Immature natural killer cell (primary cell): ENCODE results near the gene SMG6. TPM values are rescaled to one million over a fixed set of nuclear protein-coding genes. Genes with fewer than 3 reads are reported as not detected.

Source experiments
- DNase-seq, 3 donors: peaks; one replicate each; pipeline ENCODE4 v3.0.0; 2022; ENCODE audit warnings: mixed read lengths in 1 of 3
- H3K27ac Mint-ChIP-seq, 6 donors: one replicate each; pipeline ENCODE4 v1.8.0; 2020; ENCODE audit warnings: mixed read lengths in 6 of 6, mild to moderate bottlenecking in 5 of 6, inconsistent platforms in 4 of 6, moderate library complexity in 3 of 6
- H3K27me3 Mint-ChIP-seq, 3 donors: one replicate each; pipeline ENCODE4 v1.8.0; 2020 to 2021; ENCODE audit warnings: low read depth in 3 of 3, mild to moderate bottlenecking in 3 of 3, mixed read lengths in 3 of 3, moderate library complexity in 3 of 3, inconsistent platforms in 1 of 3
- H3K36me3 Mint-ChIP-seq, 3 donors: one replicate each; pipeline ENCODE4 v1.8.0; 2020; ENCODE audit warnings: mixed read lengths in 3 of 3, inconsistent platforms in 2 of 3, mild to moderate bottlenecking in 2 of 3
- H3K4me1 Mint-ChIP-seq, 2 donors: one replicate each; pipeline ENCODE4 v1.8.0; 2020; ENCODE audit warnings: inconsistent platforms in 2 of 2, mild to moderate bottlenecking in 2 of 2, mixed read lengths in 2 of 2, moderate library complexity in 1 of 2
- H3K4me3 Mint-ChIP-seq, 5 donors: one replicate each; pipeline ENCODE4 v1.8.0; 2020; ENCODE audit warnings: mild to moderate bottlenecking in 5 of 5, mixed read lengths in 5 of 5, inconsistent platforms in 3 of 5, moderate library complexity in 3 of 5
- H3K9me3 Mint-ChIP-seq, 6 donors: one replicate each; pipeline ENCODE4 v1.8.0; 2020; ENCODE audit warnings: mild to moderate bottlenecking in 6 of 6, mixed read lengths in 6 of 6, inconsistent platforms in 4 of 6, moderate library complexity in 3 of 6
- polyA plus RNA-seq, 3 donors: library from polyadenylated mRNA; unstranded; fragments of 300-500 nt; fragmentation: Illumina TruSeq; gene quantifications; one replicate each; pipeline ENCODE4 v1.2.3, GENCODE V29; 2021

The SMG6 gene
- polyA plus RNA-seq, 3 donors from 2014 or later = 1.6 to 9.8 (median 4.7) TPM

GRCh38 chr17:2037155-2037554 lies 266.4 kb downstream of the SMG6 start:
- no peak overlapping the region for H3K4me3 Mint-ChIP-seq
- H3K36me3 Mint-ChIP-seq = peaks cover 0 to 17% (median 3%) of the 10 kb centered on the region in 3 donors
- H3K27me3 Mint-ChIP-seq = peaks cover 2 to 5% (median 3%) of the 10 kb centered on the region in 3 donors
- H3K27ac Mint-ChIP-seq = no peak overlapping the region
- no peak for DNase-seq
- no peaks in the 10 kb centered on the region for H3K9me3 Mint-ChIP-seq
- H3K4me1 Mint-ChIP-seq = peaks cover 9 to 12% of the 10 kb centered on the region in 2 donors

GRCh38 chr17:2035541-2036488 lies 267.8 kb downstream of the SMG6 start:
- Mint-ChIP-seq H3K27me3 (peaks cover 0 to 2% (median 0%) of the 10 kb centered on the region in 3 donors), H3K4me1 (peaks cover 4 to 12% of the 10 kb centered on the region in 2 donors), H3K9me3 (peaks cover 0 to 1% (median 0%) of the 10 kb centered on the region in 6 donors), H3K4me3 (no peak overlapping the region), H3K36me3 (peaks cover 0 to 17% (median 3%) of the 10 kb centered on the region in 3 donors), H3K27ac (no peak overlapping the region)
- DNase-seq = no peak

GRCh38 chr17:2034806-2035540 lies 268.6 kb downstream of the SMG6 start:
- no peak overlapping the region for H3K4me3 Mint-ChIP-seq
- peaks cover 0 to 1% (median 0%) of the 10 kb centered on the region in 6 donors for H3K9me3 Mint-ChIP-seq
- H3K36me3 Mint-ChIP-seq = peaks cover 0 to 15% (median 3%) of the 10 kb centered on the region in 3 donors
- DNase-seq = no peak
- peaks cover 12 to 17% of the 10 kb centered on the region in 2 donors for H3K4me1 Mint-ChIP-seq
- H3K27me3 Mint-ChIP-seq = no peaks in the 10 kb centered on the region
- H3K27ac Mint-ChIP-seq = no peak overlapping the region

GRCh38 chr17:2034157-2034556 lies 269.4 kb downstream of the SMG6 start:
- Mint-ChIP-seq H3K4me1 (peaks cover 12 to 19% of the 10 kb centered on the region in 2 donors), H3K36me3 (peaks cover 0 to 14% (median 3%) of the 10 kb centered on the region in 3 donors), H3K27ac (no peak overlapping the region), H3K27me3 (no peaks in the 10 kb centered on the region), H3K4me3 (no peak overlapping the region), H3K9me3 (peaks cover 0 to 1% (median 0%) of the 10 kb centered on the region in 6 donors)
- DNase-seq = no peak

- H3K36me3 Mint-ChIP-seq = peaks cover 0 to 8% (median 3%) of the 10 kb centered on the region in 3 donors
- H3K27ac Mint-ChIP-seq = no peak overlapping the region
- H3K4me1 Mint-ChIP-seq = peaks cover 12 to 19% of the 10 kb centered on the region in 2 donors
- peak overlapping the region in 3 of 5 donors; percentile 6 to 38 (median 33) for H3K4me3 Mint-ChIP-seq
- H3K27me3 Mint-ChIP-seq = peaks cover under 1 to 3% (median 1%) of the 10 kb centered on the region in 3 donors
- DNase-seq = no peak
- peaks cover 0 to 1% (median 0%) of the 10 kb centered on the region in 6 donors for H3K9me3 Mint-ChIP-seq
Measured at GRCh38 chr17:2033153-2033552, 270.4 kb downstream of the SMG6 start.

GRCh38 chr17:2030779-2031163 lies 272.8 kb downstream of the SMG6 start:
- Mint-ChIP-seq H3K27ac (peak overlapping the region; percentile 65 to 91 (median 79)), H3K36me3 (no peaks in the 10 kb centered on the region), H3K9me3 (peaks cover 0 to 1% (median 0%) of the 10 kb centered on the region in 6 donors), H3K4me3 (peak overlapping the region; percentile 84 to 96 (median 94)), H3K4me1 (peaks cover 17 to 25% of the 10 kb centered on the region in 2 donors), H3K27me3 (peaks cover 6 to 13% (median 8%) of the 10 kb centered on the region in 3 donors)
- no peak for DNase-seq

GRCh38 chr17:2029911-2030778 lies 273.4 kb downstream of the SMG6 start, which contains the start of gene DPH1:
Gene DPH1, plus strand, starts transcription at chr17:2030153. Its CDS starts 17 bp downstream, at chr17:2030170.
- Mint-ChIP-seq H3K4me1 (peaks cover 17 to 28% of the 10 kb centered on the region in 2 donors), H3K27ac (peak within 1 kb of the TSS; percentile 65 to 91 (median 79)), H3K4me3 (peak within 1 kb of the TSS; percentile 84 to 96 (median 94)), H3K9me3 (peaks cover 0 to 1% (median 0%) of the 10 kb centered on the region in 6 donors), H3K27me3 (peaks cover 8 to 13% (median 9%) of the 10 kb centered on the region in 3 donors), H3K36me3 (no peaks in the 10 kb centered on the region)
- DNase-seq = peak; percentile 81 to 84 (median 81)

GRCh38 chr17:2028737-2029136 lies 274.8 kb downstream of the SMG6 start:
- Mint-ChIP-seq H3K36me3 (no peaks in the 10 kb centered on the region), H3K27me3 (peaks cover 8 to 15% (median 9%) of the 10 kb centered on the region in 3 donors), H3K9me3 (peaks cover 0 to 1% (median 0%) of the 10 kb centered on the region in 6 donors), H3K27ac (no peak overlapping the region), H3K4me1 (peaks cover 17 to 30% of the 10 kb centered on the region in 2 donors), H3K4me3 (peak overlapping the region in 3 of 5 donors; percentile 5 to 53 (median 36))
- DNase-seq = no peak

GRCh38 chr17:2028234-2028614 lies 275.4 kb downstream of the SMG6 start:
- H3K4me3 Mint-ChIP-seq = peak overlapping the region in 3 of 5 donors; percentile 41 to 53 (median 45)
- H3K4me1 Mint-ChIP-seq = peaks cover 19 to 32% of the 10 kb centered on the region in 2 donors
- H3K27me3 Mint-ChIP-seq = peaks cover 9 to 15% (median 10%) of the 10 kb centered on the region in 3 donors
- no peak for DNase-seq
- no peaks in the 10 kb centered on the region for H3K36me3 Mint-ChIP-seq
- no peak overlapping the region for H3K27ac Mint-ChIP-seq
- peaks cover 0 to 1% (median 0%) of the 10 kb centered on the region in 6 donors for H3K9me3 Mint-ChIP-seq

GRCh38 chr17:2027528-2028233 lies 275.9 kb downstream of the SMG6 start:
- peaks cover 0 to 1% (median 0%) of the 10 kb centered on the region in 6 donors for H3K9me3 Mint-ChIP-seq
- H3K27me3 Mint-ChIP-seq = peaks cover 9 to 15% (median 15%) of the 10 kb centered on the region in 3 donors
- peaks cover 25 to 33% of the 10 kb centered on the region in 2 donors for H3K4me1 Mint-ChIP-seq
- no peak for DNase-seq
- H3K36me3 Mint-ChIP-seq = no peaks in the 10 kb centered on the region
- no peak overlapping the region for H3K27ac Mint-ChIP-seq
- H3K4me3 Mint-ChIP-seq = peak overlapping the region in 3 of 5 donors; percentile 4 to 41 (median 21)

GRCh38 chr17:2025622-2026309 lies 277.8 kb downstream of the SMG6 start:
- DNase-seq = no peak
- Mint-ChIP-seq H3K27ac (no peak overlapping the region), H3K9me3 (no peaks in the 10 kb centered on the region), H3K4me3 (peak overlapping the region; percentile 73 to 81 (median 78)), H3K36me3 (no peaks in the 10 kb centered on the region), H3K27me3 (peaks cover 9 to 17% (median 15%) of the 10 kb centered on the region in 3 donors), H3K4me1 (peaks cover 24 to 28% of the 10 kb centered on the region in 2 donors)

- Mint-ChIP-seq H3K27ac (no peak within 1 kb of the TSS), H3K27me3 (peaks cover 9 to 17% (median 15%) of the 10 kb centered on the region in 3 donors), H3K9me3 (no peaks in the 10 kb centered on the region), H3K4me3 (peak within 1 kb of the TSS; percentile 73 to 84 (median 79)), H3K4me1 (peaks cover 18 to 23% of the 10 kb centered on the region in 2 donors), H3K36me3 (no peaks in the 10 kb centered on the region)
- peak; percentile 34 to 47 (median 44) for DNase-seq
Measured at GRCh38 chr17:2025220-2025621, 278.4 kb downstream of the SMG6 start, which contains the start of gene RTN4RL1. Gene RTN4RL1, minus strand, starts transcription at chr17:2025334. Its CDS starts 469 bp downstream, at chr17:2024865.
